T-helper 2 cell treated with Interferon-gamma antibody and Interleukin-4, amounts not matched to agents 5 μg/mL and 100 μg/mL, for 36 hours (primary cell): ENCODE data around the gene HSD17B3.
"Not testable (repeated sequence)": the region's sequence is repeated elsewhere in the genome, so short reads cannot be mapped to it uniquely, and the experiment has no call there.

Experiments
- DNase-seq: peaks from one replicate; pipeline ENCODE4 v3.0.0; 2021; ENCODE audit warnings: low spot score
- H3K27ac Mint-ChIP-seq: one replicate; pipeline ENCODE4 v1.8.0; 2021; ENCODE audit warnings: mild to moderate bottlenecking, mixed read lengths
- H3K27me3 Mint-ChIP-seq: one replicate; pipeline ENCODE4 v1.8.0; 2021; ENCODE audit warnings: low read depth, mixed read lengths
- H3K36me3 Mint-ChIP-seq: one replicate; pipeline ENCODE4 v1.8.0; 2021; ENCODE audit warnings: low read depth, mixed read lengths
- H3K4me1 Mint-ChIP-seq: one replicate; pipeline ENCODE4 v1.8.0; 2021; ENCODE audit warnings: low read depth, mixed read lengths
- H3K4me3 Mint-ChIP-seq: one replicate; pipeline ENCODE4 v1.8.0; 2022; ENCODE audit warnings: mild to moderate bottlenecking, moderate library complexity, mixed read lengths
- H3K9me3 Mint-ChIP-seq: one replicate; pipeline ENCODE4 v1.8.0; 2021; ENCODE audit warnings: mixed read lengths

Gene HSD17B3

DNA sequence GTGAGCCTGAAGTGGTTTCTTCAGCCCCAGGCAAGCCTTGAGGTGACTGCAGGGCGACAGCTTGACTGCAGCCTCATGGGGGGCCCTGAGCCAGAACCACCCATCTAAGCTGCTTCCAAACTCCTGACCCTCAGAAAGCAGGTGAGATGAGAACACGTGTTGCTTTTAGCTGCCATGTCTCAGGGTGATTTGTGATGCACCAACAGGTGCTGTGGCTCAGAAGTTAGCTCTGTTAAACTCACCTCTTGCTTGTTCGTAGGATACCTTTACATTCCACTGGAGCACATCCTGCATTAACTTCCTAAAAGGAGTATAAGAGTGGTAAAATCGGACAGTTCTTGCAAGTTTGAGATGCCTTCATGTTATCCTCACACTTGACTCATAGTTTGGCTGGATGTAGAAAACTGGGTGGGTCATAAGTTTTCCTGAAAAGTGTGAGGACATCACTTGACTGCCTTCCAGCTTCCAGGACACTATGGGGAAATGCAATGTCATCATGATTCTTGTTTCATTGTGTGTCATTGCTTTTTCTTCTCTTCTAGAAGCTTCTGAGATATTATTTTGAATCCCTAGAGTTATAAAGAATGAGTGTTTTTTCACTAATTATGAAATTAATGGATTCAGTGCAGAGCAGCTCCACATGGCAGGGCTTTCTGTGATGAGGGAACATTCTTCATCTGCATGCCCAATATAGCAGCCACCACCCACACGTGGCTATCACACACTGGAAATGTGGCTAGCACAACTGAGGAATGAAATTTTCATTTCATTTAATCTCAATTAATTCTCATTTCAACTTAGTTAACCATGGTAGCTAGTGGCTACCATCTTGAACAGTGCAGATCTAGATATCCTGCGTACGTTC lies 92.3 kb downstream of the HSD17B3 start:
- Mint-ChIP-seq H3K27me3 (peaks cover 32% of the 10 kb centered on the region), H3K36me3 (no peaks in the 10 kb centered on the region), H3K4me3 (no peak overlapping the region), H3K4me1 (no peaks in the 10 kb centered on the region), H3K27ac (no peak overlapping the region), H3K9me3 (peaks cover 7% of the 10 kb centered on the region)
- no peak for DNase-seq

DNA sequence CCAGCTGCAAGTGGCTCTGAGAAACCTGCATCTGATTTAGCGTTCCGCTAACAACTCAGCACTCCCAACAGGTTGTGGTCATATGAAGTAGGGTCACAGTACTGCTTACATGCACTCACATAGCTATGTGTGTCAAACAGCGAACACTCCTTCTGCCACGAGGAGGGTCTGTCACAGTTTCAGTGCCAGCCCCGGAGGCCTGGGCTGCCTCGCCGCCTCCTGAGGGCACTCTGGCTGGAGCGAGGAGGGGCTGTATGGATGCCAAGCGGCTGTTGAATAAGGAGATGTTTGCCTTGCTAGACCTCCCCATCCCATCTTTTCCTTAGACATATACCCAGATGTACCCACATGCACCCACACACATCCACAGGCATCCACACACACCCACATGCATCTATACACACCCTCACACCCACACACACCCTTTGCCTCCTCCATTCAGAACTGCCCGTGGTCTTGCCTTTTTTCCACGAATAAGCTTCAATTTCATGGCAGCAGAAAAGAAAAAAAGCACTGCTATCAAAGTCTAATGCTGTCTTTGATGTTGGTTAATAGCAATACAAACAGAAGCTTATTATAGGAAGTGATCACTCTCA lies 95.7 kb downstream of the HSD17B3 start:
- no peaks in the 10 kb centered on the region for H3K36me3 Mint-ChIP-seq
- H3K4me3 Mint-ChIP-seq, result no peak overlapping the region
- peaks cover 7% of the 10 kb centered on the region for H3K9me3 Mint-ChIP-seq
- H3K4me1 Mint-ChIP-seq, result peaks cover 7% of the 10 kb centered on the region
- no peak for DNase-seq
- peaks cover 22% of the 10 kb centered on the region for H3K27me3 Mint-ChIP-seq
- H3K27ac Mint-ChIP-seq, result no peak overlapping the region

- Mint-ChIP-seq H3K36me3 (no peaks in the 10 kb centered on the region), H3K27me3 (peaks cover 13% of the 10 kb centered on the region), H3K4me3 (no peak overlapping the region), H3K27ac (no peak overlapping the region), H3K4me1 (peaks cover 7% of the 10 kb centered on the region), H3K9me3 (peaks cover 7% of the 10 kb centered on the region)
- DNase-seq, result no peak
Measured at GRCh38 chr9:96204853-96205252, 97.1 kb downstream of the HSD17B3 start.

DNA sequence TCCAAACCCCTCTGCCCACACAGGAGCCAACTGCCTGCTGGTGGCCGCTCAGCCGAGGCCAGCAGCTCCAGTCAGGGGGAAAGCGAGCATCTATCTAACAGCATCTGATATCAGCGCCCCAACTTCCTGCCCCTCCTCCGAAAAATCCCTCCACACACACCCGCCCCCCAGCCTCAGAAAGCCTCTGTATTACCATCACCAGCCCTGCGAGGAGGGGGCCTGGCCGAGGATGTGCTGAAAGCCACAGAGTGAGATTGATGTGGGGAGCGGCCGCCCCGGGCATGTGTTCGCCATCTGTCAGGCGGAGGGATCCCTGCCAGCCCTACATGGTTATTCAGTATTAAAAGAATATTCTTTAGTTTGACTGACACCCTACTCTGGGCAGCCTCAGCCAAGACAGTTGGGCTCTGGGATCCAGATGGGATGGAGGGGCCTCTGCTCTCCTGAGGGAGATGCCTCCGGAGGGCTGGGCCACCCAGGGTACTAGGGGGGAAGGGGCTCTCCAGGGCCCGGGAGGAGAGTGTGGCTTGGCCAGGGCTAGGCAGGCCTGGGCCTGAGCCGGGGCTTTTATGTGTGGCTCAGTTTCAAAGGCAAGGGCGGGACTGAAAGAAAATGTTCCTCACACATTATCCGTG lies 98.0 kb downstream of the HSD17B3 start:
- Mint-ChIP-seq H3K27me3 (peaks cover 16% of the 10 kb centered on the region), H3K4me3 (no peak overlapping the region)

DNA sequence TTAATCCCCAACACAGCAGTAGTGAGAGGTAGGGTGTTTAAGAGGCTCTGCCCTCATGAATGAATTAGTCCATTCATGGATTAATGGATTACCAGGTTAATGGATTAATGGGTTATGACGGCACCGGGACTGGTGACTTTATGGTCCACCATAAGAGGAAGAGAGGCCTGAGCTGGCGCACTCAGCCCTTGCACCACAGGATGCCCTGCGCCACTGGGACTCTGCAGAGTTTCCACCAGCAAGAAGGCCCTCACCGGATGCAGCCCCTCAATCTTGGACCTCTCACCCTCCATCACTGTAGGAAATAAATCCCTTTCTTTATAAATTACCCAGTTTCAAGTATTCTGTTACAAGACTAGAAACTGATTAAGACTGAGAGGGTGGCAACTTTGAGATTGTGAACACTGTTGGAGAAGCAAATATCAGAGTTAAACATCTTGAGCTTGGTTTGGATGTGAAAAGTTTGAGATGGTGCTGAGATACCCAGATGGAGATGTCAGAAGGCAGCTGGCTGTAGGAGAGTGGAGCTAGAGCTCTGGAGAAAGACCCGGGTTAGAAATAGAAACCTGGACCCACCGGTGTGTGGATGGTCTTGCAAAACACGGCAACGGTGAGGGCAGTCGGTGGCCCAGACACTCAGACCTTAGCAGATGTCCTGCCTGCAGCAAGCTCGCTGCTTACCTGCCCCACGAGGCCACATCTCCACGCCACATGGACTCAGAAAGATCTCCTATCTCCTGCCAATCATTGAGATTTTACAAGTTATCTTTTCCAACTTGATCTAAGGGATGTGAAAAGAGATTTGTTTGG lies 98.8 kb downstream of the HSD17B3 start:
- H3K4me1 Mint-ChIP-seq, result peaks cover 7% of the 10 kb centered on the region
- peaks cover 7% of the 10 kb centered on the region for H3K9me3 Mint-ChIP-seq
- H3K27ac Mint-ChIP-seq, result no peak overlapping the region

More for the DNA sequence above, 98.0 kb downstream of the HSD17B3 start:
- Mint-ChIP-seq H3K9me3 (peaks cover 7% of the 10 kb centered on the region), H3K27ac (no peak overlapping the region), H3K36me3 (no peaks in the 10 kb centered on the region), H3K4me1 (peaks cover 7% of the 10 kb centered on the region)
- DNase-seq, result no peak

GRCh38 chr9:96201140-96201539 lies 100.8 kb downstream of the HSD17B3 start:
- peaks cover 24% of the 10 kb centered on the region for H3K27me3 Mint-ChIP-seq
- H3K9me3 Mint-ChIP-seq, result peaks cover 7% of the 10 kb centered on the region
- no peaks in the 10 kb centered on the region for H3K36me3 Mint-ChIP-seq
- no peak for DNase-seq
- H3K4me1 Mint-ChIP-seq, result peaks cover 7% of the 10 kb centered on the region
- no peak overlapping the region for H3K27ac Mint-ChIP-seq
- no peak overlapping the region for H3K4me3 Mint-ChIP-seq

More for the DNA sequence above, 98.8 kb downstream of the HSD17B3 start:
- peaks cover 17% of the 10 kb centered on the region for H3K27me3 Mint-ChIP-seq
- H3K4me3 Mint-ChIP-seq, result no peak overlapping the region
- H3K36me3 Mint-ChIP-seq, result no peaks in the 10 kb centered on the region
- no peak for DNase-seq

GRCh38 chr9:96199006-96199405 lies 103.0 kb downstream of the HSD17B3 start:
- no peak for DNase-seq
- Mint-ChIP-seq H3K27me3 (peaks cover 31% of the 10 kb centered on the region), H3K4me1 (peaks cover 7% of the 10 kb centered on the region), H3K27ac (no peak overlapping the region), H3K9me3 (no peaks in the 10 kb centered on the region), H3K36me3 (no peaks in the 10 kb centered on the region), H3K4me3 (no peak overlapping the region)

- H3K27ac Mint-ChIP-seq, result no peak overlapping the region
- peaks cover 17% of the 10 kb centered on the region for H3K9me3 Mint-ChIP-seq
- H3K4me3 Mint-ChIP-seq, result no peak overlapping the region
- DNase-seq, result no peak
- peaks cover 38% of the 10 kb centered on the region for H3K27me3 Mint-ChIP-seq
- H3K4me1 Mint-ChIP-seq, result no peaks in the 10 kb centered on the region
- H3K36me3 Mint-ChIP-seq, result peaks cover 5% of the 10 kb centered on the region
Measured at GRCh38 chr9:96195541-96195940, 106.4 kb downstream of the HSD17B3 start.

GRCh38 chr9:96193236-96193755 lies 108.7 kb downstream of the HSD17B3 start:
- H3K27ac Mint-ChIP-seq, result no peak overlapping the region
- peaks cover 31% of the 10 kb centered on the region for H3K27me3 Mint-ChIP-seq
- no peak for DNase-seq
- peaks cover 25% of the 10 kb centered on the region for H3K9me3 Mint-ChIP-seq
- peaks cover 6% of the 10 kb centered on the region for H3K36me3 Mint-ChIP-seq
- H3K4me3 Mint-ChIP-seq, result no peak overlapping the region
- no peaks in the 10 kb centered on the region for H3K4me1 Mint-ChIP-seq

GRCh38 chr9:96192710-96193109 lies 109.3 kb downstream of the HSD17B3 start:
- Mint-ChIP-seq H3K27me3 (peaks cover 29% of the 10 kb centered on the region), H3K4me3 (no peak overlapping the region), H3K9me3 (peaks cover 25% of the 10 kb centered on the region), H3K27ac (no peak overlapping the region), H3K4me1 (no peaks in the 10 kb centered on the region), H3K36me3 (peaks cover 6% of the 10 kb centered on the region)
- DNase-seq, result no peak

DNA sequence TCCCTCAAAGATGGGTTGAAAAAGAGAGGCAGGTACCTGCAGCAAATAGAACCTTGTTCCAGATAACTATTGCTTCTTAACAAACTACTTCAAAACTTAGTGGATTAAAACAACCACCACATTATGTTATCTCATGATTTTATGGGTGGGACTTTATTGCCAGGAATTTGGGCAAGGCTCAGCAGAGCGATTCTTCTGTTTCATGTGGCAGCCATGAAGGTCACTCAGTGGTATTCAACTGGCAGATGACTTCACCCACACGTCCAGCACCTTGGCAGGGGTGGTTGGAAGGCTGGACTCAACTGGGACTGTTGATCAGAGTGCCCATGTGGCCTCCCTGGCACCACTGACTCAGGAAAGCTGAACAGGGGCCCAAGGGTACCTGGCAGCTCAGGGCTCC lies 112.0 kb downstream of the HSD17B3 start:
- peaks cover 28% of the 10 kb centered on the region for H3K27me3 Mint-ChIP-seq
- no peak for DNase-seq
- no peak overlapping the region for H3K27ac Mint-ChIP-seq
- H3K4me3 Mint-ChIP-seq, result no peak overlapping the region
- peaks cover 6% of the 10 kb centered on the region for H3K36me3 Mint-ChIP-seq
- H3K4me1 Mint-ChIP-seq, result no peaks in the 10 kb centered on the region
- peaks cover 33% of the 10 kb centered on the region for H3K9me3 Mint-ChIP-seq

GRCh38 chr9:96189581-96189980 lies 112.4 kb downstream of the HSD17B3 start:
- DNase-seq, H3K36me3 Mint-ChIP-seq, H3K27ac Mint-ChIP-seq, H3K4me3 Mint-ChIP-seq, H3K4me1 Mint-ChIP-seq: not testable (repeated sequence)
- peaks cover 33% of the 10 kb centered on the region for H3K9me3 Mint-ChIP-seq
- H3K27me3 Mint-ChIP-seq, result peaks cover 28% of the 10 kb centered on the region

DNA sequence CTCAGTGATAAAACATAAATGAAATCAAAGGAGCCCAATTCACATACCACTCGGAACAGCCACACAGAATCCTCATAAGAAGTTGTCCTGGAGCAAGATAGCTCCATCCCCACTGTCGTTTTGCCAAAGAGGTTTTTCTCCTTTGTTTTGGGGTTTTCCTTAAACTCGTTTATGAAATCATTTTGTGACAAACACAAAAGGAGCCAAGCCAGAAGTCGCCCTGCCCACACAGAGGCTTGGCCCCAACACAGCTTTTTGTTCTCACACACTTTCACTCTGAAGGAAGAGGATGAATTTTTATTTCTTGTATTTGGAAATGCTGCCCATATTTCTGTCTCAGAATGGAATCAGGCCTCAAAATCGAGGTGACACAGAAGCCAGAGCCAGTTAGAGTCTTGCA lies 113.4 kb downstream of the HSD17B3 start:
- DNase-seq, result no peak
- Mint-ChIP-seq H3K9me3 (peaks cover 33% of the 10 kb centered on the region), H3K36me3 (peaks cover 6% of the 10 kb centered on the region), H3K27ac (no peak overlapping the region), H3K4me3 (no peak overlapping the region), H3K4me1 (no peaks in the 10 kb centered on the region), H3K27me3 (peaks cover 33% of the 10 kb centered on the region)
